ENCODE data around the gene SCG2. TPM values are rescaled to one million over a fixed set of nuclear protein-coding genes. Genes with fewer than 3 reads are reported as not detected.

The SCG2 gene
- polyA plus RNA-seq, 1 donor from 2014 or later, result 37.3 TPM

GRCh38 chr2:223632826-223633225 is 30.7 kb upstream of the SCG2 start:
- no peak for TF ChIP-seq REST (IDR thresholded peaks at IDR 0.05; ENCODE audit: borderline replicate concordance)
- no peak for TF ChIP-seq RAD21 (conservative IDR thresholded peaks at IDR 0.05)
- no peak for TF ChIP-seq EP300 (conservative IDR thresholded peaks at IDR 0.05; ENCODE audit: poor library complexity, severe bottlenecking)
- TF ChIP-seq SMC3 (conservative IDR thresholded peaks at IDR 0.05; ENCODE audit: poor library complexity), result no peak
- TF ChIP-seq MXI1 (conservative IDR thresholded peaks at IDR 0.05; ENCODE audit: poor library complexity, severe bottlenecking), result no peak
- TF ChIP-seq POLR2AphosphoS5 (IDR thresholded peaks at IDR 0.05), result no peak
- TF ChIP-seq EZH2 (IDR thresholded peaks at IDR 0.05; ENCODE audit: borderline replicate concordance, insufficient read depth, low read length, poor library complexity, severe bottlenecking), result no peak
- TF ChIP-seq CTCF (IDR thresholded peaks at IDR 0.05; ENCODE audit: poor library complexity, severe bottlenecking), result no peak
- TF ChIP-seq TAF1 (IDR thresholded peaks at IDR 0.05; ENCODE audit: low read depth), result no peak
- no peaks in the 10 kb centered on the region for H3K9me2 ChIP-seq (ENCODE audit: insufficient read depth, low read length)
- no peaks in the 10 kb centered on the region for H3F3A ChIP-seq (ENCODE audit: insufficient read depth, low read length, poor library complexity, severe bottlenecking)
- H3K36me3 ChIP-seq (ENCODE audit: insufficient read depth, low read length), result no peaks in the 10 kb centered on the region
- no peaks in the 10 kb centered on the region for H3K27me3 ChIP-seq (ENCODE audit: insufficient read depth, low read depth, low read length)
- H3K27ac ChIP-seq (ENCODE audit: low read length), result no peak overlapping the region
- no peak overlapping the region for H3K9ac ChIP-seq (ENCODE audit: low read length)
- H3K4me3 ChIP-seq (ENCODE audit: low read length), result no peak overlapping the region
- no peak overlapping the region for H2AFZ ChIP-seq (ENCODE audit: low read depth, low read length)
- no peaks in the 10 kb centered on the region for H4K20me1 ChIP-seq (ENCODE audit: insufficient read depth)
- H3K9me3 ChIP-seq (ENCODE audit: low read length), result no peaks in the 10 kb centered on the region
- H3K79me2 ChIP-seq (replicated peaks; ENCODE audit: insufficient read depth, low read length), result no peaks in the 10 kb centered on the region
- H3K4me2 ChIP-seq (ENCODE audit: low read length), result no peak overlapping the region

GRCh38 chr2:223626716-223627115 is 24.6 kb upstream of the SCG2 start:
- no peaks in the 10 kb centered on the region for H3K27me3 ChIP-seq (ENCODE audit: insufficient read depth, low read depth, low read length)

More at GRCh38 chr2:223626716-223627115, 24.6 kb upstream of the SCG2 start:
- no peak overlapping the region for H3K9ac ChIP-seq (ENCODE audit: low read length)
- H3K79me2 ChIP-seq (replicated peaks; ENCODE audit: insufficient read depth, low read length), result no peaks in the 10 kb centered on the region
- H3K4me2 ChIP-seq (ENCODE audit: low read length), result no peak overlapping the region
- no peaks in the 10 kb centered on the region for H4K20me1 ChIP-seq (ENCODE audit: insufficient read depth)
- H3K27ac ChIP-seq (ENCODE audit: low read length), result no peak overlapping the region
- H2AFZ ChIP-seq (ENCODE audit: low read depth, low read length), result no peak overlapping the region
- no peaks in the 10 kb centered on the region for H3K9me3 ChIP-seq (ENCODE audit: low read length)
- TF ChIP-seq POLR2AphosphoS5 (IDR thresholded peaks at IDR 0.05) (no peak), REST (IDR thresholded peaks at IDR 0.05; ENCODE audit: borderline replicate concordance) (no peak), EP300 (conservative IDR thresholded peaks at IDR 0.05; ENCODE audit: poor library complexity, severe bottlenecking) (no peak), CTCF (IDR thresholded peaks at IDR 0.05; ENCODE audit: poor library complexity, severe bottlenecking) (no peak), EZH2 (IDR thresholded peaks at IDR 0.05; ENCODE audit: borderline replicate concordance, insufficient read depth, low read length, poor library complexity, severe bottlenecking) (no peak), MXI1 (conservative IDR thresholded peaks at IDR 0.05; ENCODE audit: poor library complexity, severe bottlenecking) (no peak), SMC3 (conservative IDR thresholded peaks at IDR 0.05; ENCODE audit: poor library complexity) (no peak), TAF1 (IDR thresholded peaks at IDR 0.05; ENCODE audit: low read depth) (no peak), RAD21 (conservative IDR thresholded peaks at IDR 0.05) (no peak)
- H3F3A ChIP-seq (ENCODE audit: insufficient read depth, low read length, poor library complexity, severe bottlenecking), result no peaks in the 10 kb centered on the region
- H3K36me3 ChIP-seq (ENCODE audit: insufficient read depth, low read length), result no peaks in the 10 kb centered on the region
- H3K9me2 ChIP-seq (ENCODE audit: insufficient read depth, low read length), result no peaks in the 10 kb centered on the region
- H3K4me3 ChIP-seq (ENCODE audit: low read length), result no peak overlapping the region
